Gastrocnemius medialis (tissue), 4 donors: ENCODE results near the gene CTRB1. TPM values are rescaled to one million over a fixed set of nuclear protein-coding genes. Genes with fewer than 3 reads are reported as not detected.

Experiments used
- ATAC-seq, 2 donors: fragments of 150-250 bp; one replicate each; pipeline ENCODE4 v1.9.1; 2016
- DNase-seq, 2 donors: peaks; one replicate each; pipeline ENCODE4 v3.0.0-alpha.2; 2019
- H3K27ac ChIP-seq, 4 donors: fragments of 200-600 bp; sonication (generic); 1 replicate in 1 of 4; 2 replicates in 3 of 4; pipeline ENCODE4 v1.5.1; 2016 to 2018; ENCODE audit warnings: mild to moderate bottlenecking in 2 of 4, moderate library complexity in 1 of 4
- H3K27me3 ChIP-seq, 3 donors: fragments of 200-600 bp; sonication (generic) in 2 of 3; 1 replicate in 1 of 3; 2 replicates in 2 of 3; pipeline versions ENCODE4 v1.5.1 to v1.6.0; 2016 to 2019; ENCODE audit warnings: mild to moderate bottlenecking in 1 of 3, moderate library complexity in 1 of 3
- H3K36me3 ChIP-seq, 2 donors: fragments of 200-600 bp; sonication (generic) in 1 of 2; one replicate each; pipeline ENCODE4 v1.5.1; 2017 to 2018
- H3K4me1 ChIP-seq, 2 donors: fragments of 200-600 bp; sonication (generic) in 1 of 2; one replicate each; pipeline ENCODE4 v1.5.1; 2016 to 2017; ENCODE audit warnings: mild to moderate bottlenecking in 2 of 2
- H3K4me3 ChIP-seq, 4 donors: fragments of 200-600 bp; sonication (generic) in 3 of 4; 1 replicate in 1 of 4; 2 replicates in 3 of 4; pipeline ENCODE4 v1.5.1; 2016 to 2019; ENCODE audit warnings: mild to moderate bottlenecking in 2 of 4
- H3K9me3 ChIP-seq, 3 donors: fragments of 200-600 bp; sonication (generic) in 2 of 3; 1 replicate in 1 of 3; 2 replicates in 2 of 3; pipeline ENCODE4 v1.5.1; 2016 to 2019
- POLR2A ChIP-seq, 2 donors: fragments of 450-650 bp; IDR thresholded peaks; one replicate each; pipeline ENCODE4 v1.6.1; 2017; ENCODE audit warnings: antibody characterized with exemption in 2 of 2, mild to moderate bottlenecking in 2 of 2, moderate library complexity in 2 of 2
- in situ Hi-C, 4 donors: fragments of 200-750 bp; cut with MboI; loops; one replicate each; pipeline versions ENCODE4 v1.15.0 to v1.8.0; 2017; ENCODE audit warnings: low sequenced_read_pairs in 4 of 4
- intact Hi-C: fragments of 100-400 bp; cut with DNase I; formaldehyde crosslinking; loops from one replicate; pipeline ENCODE4 v1.15.1; 2023; ENCODE audit warnings: low total_unique reads
- total RNA-seq, 4 donors: library from RNA; depleted of rRNA; stranded (reverse); fragments of >200 nt; gene quantifications; one replicate each; pipeline versions ENCODE4 v1.1.0 to v1.2.3, GENCODE V29; 2016
- TF ChIP-seq, protein P1 (sequence below), 5 experiments: fragments of 450-650 bp in 3 of 5; fragments of 200-600 bp in 2 of 5; sonication (generic) in 2 of 5; IDR thresholded peaks in 4 of 5; conservative IDR thresholded peaks in 1 of 5; 1 replicate in 4 of 5; 2 replicates in 1 of 5; pipeline ENCODE4 v1.5.1; 2016 to 2019; ENCODE audit warnings: antibody characterized with exemption in 5 of 5, mild to moderate bottlenecking in 3 of 5, moderate library complexity in 3 of 5

CTRB1 gene
- total RNA-seq, 4 donors from 2014 or later = not detected

DNA sequence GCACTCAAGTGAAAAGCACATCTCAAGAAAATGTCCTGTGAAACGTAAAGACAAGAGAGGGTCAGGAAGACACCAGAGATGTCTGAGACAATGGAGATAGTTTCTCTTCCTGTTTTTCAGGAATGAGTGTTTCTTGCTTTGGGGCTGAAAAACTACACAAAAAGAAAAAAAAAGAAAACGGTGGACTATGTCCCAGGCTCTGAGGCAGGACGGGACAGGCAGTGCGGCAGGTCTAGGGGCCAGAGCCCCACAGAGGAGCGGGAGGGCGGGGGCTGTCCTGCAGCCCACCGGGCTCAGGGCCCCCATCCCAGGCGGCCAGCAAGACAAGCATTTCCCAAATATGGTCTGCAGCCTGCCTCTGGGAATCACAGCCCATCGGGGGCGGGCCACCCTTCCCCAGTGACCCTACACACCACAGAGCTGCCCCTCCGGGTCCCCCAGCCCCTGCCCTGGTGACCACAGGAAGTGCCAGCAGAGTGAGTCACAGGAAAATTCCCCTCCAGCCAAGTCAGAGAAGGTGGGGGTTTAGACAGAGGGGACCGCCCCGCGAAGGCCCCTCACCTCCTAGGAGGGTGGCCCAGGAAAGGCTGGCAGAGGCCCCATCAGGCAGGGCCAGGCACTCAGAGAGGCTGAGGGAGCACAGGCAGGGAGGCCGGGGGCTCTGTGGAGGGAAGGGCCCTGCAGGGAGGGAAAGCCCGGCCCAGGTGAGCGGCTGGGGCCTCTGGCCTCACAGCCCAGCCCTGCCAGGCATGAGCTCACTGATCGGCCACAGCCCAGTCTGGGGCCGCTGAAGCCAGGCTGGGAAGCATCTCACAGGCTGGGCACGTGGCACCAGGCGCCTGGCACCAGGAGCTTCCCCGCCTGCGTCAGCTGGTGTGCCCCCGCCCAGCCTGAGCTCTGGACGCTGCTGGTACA is 26.3 kb downstream of the CTRB1 start:
- Histone ChIP-seq H3K36me3 (peaks cover 0 to 14% of the 10 kb centered on the region in 2 donors), H3K27ac (peak overlapping the region; percentile 97 to 99 (median 98)), H3K9me3 (no peaks in the 10 kb centered on the region), H3K27me3 (no peaks in the 10 kb centered on the region), H3K4me1 (peaks cover 80 to 81% of the 10 kb centered on the region in 2 donors), H3K4me3 (peak overlapping the region in 2 of 4 donors; percentile 22 to 35)
- in situ Hi-C loops (no loop called here), intact Hi-C loops (no loop called here)
- ATAC-seq = peak; percentile 59 to 66
- peak; percentile 92 to 96 for DNase-seq
- TF ChIP-seq, protein P1, sequence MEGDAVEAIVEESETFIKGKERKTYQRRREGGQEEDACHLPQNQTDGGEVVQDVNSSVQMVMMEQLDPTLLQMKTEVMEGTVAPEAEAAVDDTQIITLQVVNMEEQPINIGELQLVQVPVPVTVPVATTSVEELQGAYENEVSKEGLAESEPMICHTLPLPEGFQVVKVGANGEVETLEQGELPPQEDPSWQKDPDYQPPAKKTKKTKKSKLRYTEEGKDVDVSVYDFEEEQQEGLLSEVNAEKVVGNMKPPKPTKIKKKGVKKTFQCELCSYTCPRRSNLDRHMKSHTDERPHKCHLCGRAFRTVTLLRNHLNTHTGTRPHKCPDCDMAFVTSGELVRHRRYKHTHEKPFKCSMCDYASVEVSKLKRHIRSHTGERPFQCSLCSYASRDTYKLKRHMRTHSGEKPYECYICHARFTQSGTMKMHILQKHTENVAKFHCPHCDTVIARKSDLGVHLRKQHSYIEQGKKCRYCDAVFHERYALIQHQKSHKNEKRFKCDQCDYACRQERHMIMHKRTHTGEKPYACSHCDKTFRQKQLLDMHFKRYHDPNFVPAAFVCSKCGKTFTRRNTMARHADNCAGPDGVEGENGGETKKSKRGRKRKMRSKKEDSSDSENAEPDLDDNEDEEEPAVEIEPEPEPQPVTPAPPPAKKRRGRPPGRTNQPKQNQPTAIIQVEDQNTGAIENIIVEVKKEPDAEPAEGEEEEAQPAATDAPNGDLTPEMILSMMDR (IDR thresholded peaks at IDR 0.05 in 4 of 5, conservative IDR thresholded peaks at IDR 0.05 in 1 of 5) = peak in 1 of 5 experiments; percentile 43
- peak; percentile 68 to 82 for TF ChIP-seq POLR2A (IDR thresholded peaks at IDR 0.05)

DNA sequence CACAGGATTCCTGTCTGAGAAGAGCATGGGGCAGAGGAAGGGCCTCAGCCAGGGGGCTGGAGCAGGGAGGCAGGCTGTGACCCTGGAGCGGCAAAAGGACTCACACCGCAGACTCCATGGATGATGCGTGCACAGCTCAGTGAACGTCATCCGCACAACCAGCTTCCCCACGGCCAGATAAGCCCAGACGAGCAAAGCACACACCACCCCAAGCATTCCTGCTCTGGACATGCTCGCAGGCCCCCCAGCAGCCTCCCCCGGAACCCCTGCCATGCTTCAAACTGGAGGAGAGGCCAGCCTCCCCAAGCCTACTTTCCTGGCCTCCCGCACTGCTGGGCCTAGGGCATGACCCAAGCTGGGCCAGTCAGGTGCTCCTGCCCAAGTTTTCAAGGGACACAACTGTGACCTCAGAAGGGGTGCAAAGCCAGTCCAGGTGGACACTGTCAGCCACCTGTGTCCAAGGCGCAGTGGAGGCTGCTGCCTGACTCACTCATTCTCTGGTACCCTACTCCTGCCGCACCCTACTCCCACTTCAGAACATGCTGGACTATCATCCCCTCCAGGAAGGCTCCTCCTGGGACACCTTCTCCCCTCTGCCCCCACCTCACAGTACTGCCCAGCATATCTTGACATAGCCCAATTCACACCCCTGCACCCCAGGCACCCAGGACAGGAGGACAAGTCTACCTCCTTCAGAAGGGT is 27.9 kb downstream of the CTRB1 start:
- intact Hi-C loops = no loop called here
- H3K27me3 ChIP-seq = no peaks in the 10 kb centered on the region
- peaks cover 69 to 76% of the 10 kb centered on the region in 2 donors for H3K4me1 ChIP-seq
- H3K4me3 ChIP-seq = no peak overlapping the region
- no peak for TF ChIP-seq POLR2A (IDR thresholded peaks at IDR 0.05)
- TF ChIP-seq, protein P1 (IDR thresholded peaks at IDR 0.05 in 4 of 5, conservative IDR thresholded peaks at IDR 0.05 in 1 of 5) = no peak
- ATAC-seq = no peak
- peaks cover 0 to 13% of the 10 kb centered on the region in 2 donors for H3K36me3 ChIP-seq
- H3K27ac ChIP-seq = peak overlapping the region; percentile 97 to 99 (median 98)
- in situ Hi-C loops = no loop called here
- no peaks in the 10 kb centered on the region for H3K9me3 ChIP-seq
- no peak for DNase-seq

DNA sequence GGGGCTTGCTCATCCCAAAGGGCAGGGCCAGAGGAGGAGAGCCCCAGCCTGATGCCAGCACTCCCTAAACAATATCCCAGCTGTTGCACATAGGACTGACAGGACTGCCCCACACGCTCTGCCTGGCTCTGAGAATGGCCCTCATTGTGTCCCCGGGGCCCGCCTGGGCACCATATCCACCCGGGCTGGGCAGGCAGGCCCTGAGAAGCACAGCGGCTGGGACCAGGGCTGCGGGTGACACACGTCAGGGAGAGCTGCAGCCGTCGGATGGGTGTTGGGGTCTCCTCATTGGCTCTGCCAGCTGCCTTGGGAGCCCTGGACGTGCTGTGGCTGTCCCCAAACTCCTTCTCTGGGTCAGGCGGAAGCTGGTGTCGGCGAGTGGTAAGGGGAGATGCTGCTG is 28.5 kb downstream of the CTRB1 start:
- peaks cover 0 to 7% of the 10 kb centered on the region in 2 donors for H3K36me3 ChIP-seq
- no peak for DNase-seq
- no peaks in the 10 kb centered on the region for H3K27me3 ChIP-seq
- no peaks in the 10 kb centered on the region for H3K9me3 ChIP-seq
- H3K4me3 ChIP-seq = no peak overlapping the region
- in situ Hi-C loops = no loop called here
- H3K4me1 ChIP-seq = peaks cover 74 to 82% of the 10 kb centered on the region in 2 donors
- ATAC-seq = no peak
- intact Hi-C loops = no loop called here
- TF ChIP-seq, protein P1 (IDR thresholded peaks at IDR 0.05 in 4 of 5, conservative IDR thresholded peaks at IDR 0.05 in 1 of 5) = no peak
- TF ChIP-seq POLR2A (IDR thresholded peaks at IDR 0.05) = no peak
- peak overlapping the region; percentile 97 to 99 (median 98) for H3K27ac ChIP-seq

DNA sequence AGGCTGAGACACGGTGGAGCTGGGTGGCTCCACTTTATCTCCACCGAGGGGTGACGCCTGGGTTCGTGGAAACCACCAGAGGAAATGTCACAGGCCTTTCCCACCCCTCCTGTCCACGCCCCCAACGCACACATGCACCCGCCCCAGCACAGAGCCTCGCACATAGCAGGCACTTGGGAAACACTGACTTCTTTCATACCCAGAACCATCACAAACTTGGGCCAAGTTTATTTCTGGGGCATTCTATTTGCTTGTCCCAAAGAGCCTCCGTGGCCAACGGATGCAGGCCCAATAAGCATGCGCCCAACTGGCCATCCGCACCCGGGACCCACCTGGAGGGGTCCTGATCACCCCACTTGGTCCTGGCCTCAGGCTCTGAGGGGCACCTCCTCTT is 29.4 kb downstream of the CTRB1 start:
- Histone ChIP-seq H3K9me3 (no peaks in the 10 kb centered on the region), H3K4me3 (peak overlapping the region in 2 of 4 donors; percentile 2 to 15), H3K36me3 (no peaks in the 10 kb centered on the region), H3K27ac (peak overlapping the region; percentile 97 to 99 (median 98)), H3K27me3 (no peaks in the 10 kb centered on the region), H3K4me1 (peaks cover 82 to 90% of the 10 kb centered on the region in 2 donors)
- no peak for DNase-seq
- ATAC-seq = no peak
- in situ Hi-C loops (no loop called here), intact Hi-C loops (no loop called here)
- no peak for TF ChIP-seq POLR2A (IDR thresholded peaks at IDR 0.05)
- TF ChIP-seq, protein P1 (IDR thresholded peaks at IDR 0.05 in 4 of 5, conservative IDR thresholded peaks at IDR 0.05 in 1 of 5) = no peak
